GM19463 (cell line): Measurements from ENCODE around the gene ASMT.
"Not testable (repeated sequence)": the region's sequence is repeated elsewhere in the genome, so short reads cannot be mapped to it uniquely, and the experiment has no call there.

Source experiments
- ATAC-seq: cut with Tn5 transposase; IDR thresholded peaks from one replicate; pipeline ENCODE4 v1.9.1; 2021; ENCODE audit warnings: mild to moderate bottlenecking, moderate library complexity; ENCODE audit not compliant: unreplicated experiment

ASMT gene, protein sequence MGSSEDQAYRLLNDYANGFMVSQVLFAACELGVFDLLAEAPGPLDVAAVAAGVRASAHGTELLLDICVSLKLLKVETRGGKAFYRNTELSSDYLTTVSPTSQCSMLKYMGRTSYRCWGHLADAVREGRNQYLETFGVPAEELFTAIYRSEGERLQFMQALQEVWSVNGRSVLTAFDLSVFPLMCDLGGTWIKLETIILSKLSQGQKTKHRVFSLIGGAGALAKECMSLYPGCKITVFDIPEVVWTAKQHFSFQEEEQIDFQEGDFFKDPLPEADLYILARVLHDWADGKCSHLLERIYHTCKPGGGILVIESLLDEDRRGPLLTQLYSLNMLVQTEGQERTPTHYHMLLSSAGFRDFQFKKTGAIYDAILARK

DNA sequence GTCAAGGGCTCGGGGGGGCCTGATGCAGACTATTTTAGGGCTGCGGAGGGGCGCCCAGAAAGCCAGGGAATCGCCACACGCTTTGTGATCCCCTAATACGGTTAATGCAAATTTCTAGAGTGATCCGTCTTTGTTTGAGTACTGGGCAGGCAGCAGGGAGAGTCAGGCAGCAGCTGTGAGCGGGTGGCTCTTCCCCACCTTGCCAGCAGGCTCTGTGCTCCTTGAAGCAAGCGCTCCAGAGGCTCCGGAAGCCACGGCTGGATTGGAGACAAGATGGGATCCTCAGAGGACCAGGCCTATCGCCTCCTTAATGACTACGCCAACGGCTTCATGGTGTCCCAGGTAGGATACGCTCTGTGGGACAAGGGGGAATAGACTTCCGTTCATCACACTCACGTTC, at the start of gene ASMT:
TSS of gene ASMT (plus strand) at position 133 of the 400 bp plus-strand sequence. CDS start at position 274, 141 bp downstream.
- no peak for ATAC-seq

DNA sequence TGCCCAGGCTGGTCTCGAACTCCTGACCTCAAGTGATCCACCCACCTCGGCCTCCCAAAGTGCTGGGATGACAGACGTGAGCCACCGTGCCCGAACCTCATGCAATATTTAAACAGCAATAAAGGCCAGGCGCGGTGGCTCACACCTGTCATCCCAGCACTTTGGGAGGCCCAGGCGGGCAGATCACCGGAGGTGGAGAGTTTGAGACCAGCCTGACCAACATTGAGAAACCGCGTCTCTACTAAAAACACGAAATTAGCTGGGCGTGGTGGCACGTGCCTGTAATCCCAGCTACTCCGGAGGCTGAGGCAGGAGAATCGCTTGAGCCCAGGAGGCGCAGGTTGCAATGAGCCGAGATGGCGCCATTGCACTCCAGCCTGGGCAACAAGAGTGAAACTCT, 40.7 kb upstream of the ASMT start:
- not testable (repeated sequence) for ATAC-seq

DNA sequence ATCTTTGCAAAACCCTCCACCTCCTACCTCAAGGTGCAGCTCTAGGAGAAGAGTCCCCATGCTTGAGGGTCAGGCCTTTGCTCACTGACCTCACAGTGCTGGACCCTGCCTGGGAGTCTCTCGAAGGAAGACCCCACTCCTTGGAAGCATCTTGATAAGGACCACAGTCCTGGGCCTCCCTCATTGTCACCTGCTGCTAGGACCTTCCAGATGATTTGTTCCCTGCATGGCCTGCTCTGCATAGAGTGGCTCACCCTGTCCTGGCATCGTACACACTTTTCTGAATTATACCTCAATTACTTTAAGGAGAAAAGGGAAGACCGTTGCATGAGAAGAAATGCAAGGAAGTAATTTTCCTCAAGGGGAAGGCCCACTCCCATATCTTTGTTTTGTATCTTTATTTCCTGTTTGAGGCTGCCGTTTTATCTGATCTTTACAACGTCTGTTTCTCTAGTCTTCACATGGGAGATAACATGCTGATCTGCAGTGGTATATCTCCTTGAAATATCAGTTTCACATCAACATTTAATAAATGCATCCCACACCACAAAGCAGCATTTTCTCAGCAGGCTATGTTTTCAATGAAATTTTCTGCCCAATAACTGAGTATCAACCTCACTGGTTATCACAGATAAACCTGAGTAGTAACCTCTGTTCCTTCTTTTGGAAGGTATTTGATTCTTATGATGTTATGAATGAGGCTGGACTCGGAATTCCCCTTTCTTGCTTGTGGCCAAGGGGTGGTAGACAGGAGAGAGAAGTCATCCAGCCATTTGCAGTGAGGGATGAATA, 38.5 kb upstream of the ASMT start:
- ATAC-seq = no peak

DNA sequence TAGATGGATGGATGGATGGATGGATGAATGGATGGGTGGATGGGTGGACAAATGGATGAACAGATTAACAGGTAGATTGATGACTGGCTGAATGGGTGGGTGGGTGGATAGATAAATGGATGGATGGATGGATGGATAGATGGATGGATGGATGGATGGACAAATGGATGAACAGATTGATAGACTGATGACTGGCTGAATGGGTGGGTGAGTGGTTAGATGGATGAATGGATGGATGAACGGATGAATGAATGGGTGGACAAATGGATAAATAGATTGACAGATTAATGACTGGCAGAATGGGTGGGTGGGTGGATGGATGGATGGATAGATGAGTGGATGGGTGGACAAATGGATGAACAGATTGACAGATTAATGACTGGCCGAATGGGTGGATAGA, 37.0 kb upstream of the ASMT start:
- no peak for ATAC-seq

DNA sequence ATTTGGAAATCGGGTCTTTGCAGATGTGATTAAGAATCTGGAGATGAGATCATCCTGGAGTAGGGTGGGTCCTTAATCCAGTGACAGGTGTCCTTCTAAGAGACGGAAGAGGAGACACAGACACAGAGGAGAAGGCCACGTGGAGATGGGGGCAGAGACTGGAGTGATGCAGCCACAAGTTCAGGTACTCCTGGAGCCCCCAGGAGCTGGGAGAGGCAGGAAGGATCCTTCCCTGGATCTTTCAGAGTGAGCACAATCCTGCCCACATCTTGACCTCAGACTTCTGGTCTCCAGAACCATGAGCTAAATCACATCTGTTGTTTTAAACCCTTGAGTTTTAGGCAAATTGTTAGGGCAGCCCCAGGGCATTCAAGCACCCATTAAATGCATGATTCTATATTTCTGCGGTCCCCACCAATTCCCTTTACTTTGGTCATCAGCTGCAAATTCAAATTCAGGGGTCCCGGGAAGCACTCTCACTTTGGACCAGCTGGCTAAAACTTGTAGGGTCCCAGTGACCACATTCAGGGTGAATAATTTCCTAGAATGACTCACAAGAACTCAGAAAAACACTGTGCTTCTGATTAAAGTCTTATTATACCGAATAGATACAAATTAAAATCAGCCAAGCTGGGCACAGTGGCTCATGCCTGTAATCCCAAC, 36.2 kb upstream of the ASMT start:
- no peak for ATAC-seq

DNA sequence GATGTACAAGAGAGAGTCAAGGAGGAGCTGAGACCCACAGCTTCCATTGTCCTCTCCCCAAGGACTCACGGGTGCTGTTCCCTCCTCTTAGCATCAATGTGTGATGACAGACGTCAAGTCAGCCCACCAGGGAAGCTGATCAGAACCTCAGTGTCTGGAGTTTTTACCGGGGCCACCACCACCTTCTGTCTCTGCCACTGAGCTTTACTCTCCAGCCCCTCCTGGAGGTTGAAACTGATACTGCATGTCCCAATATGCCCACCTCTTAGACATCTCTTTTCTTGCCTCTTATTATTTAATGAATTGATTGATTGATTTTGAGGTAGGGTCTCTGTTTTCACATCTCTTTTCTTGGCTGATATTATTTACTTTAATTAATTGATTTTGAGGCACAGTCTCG, 33.7 kb upstream of the ASMT start:
- no peak for ATAC-seq

DNA sequence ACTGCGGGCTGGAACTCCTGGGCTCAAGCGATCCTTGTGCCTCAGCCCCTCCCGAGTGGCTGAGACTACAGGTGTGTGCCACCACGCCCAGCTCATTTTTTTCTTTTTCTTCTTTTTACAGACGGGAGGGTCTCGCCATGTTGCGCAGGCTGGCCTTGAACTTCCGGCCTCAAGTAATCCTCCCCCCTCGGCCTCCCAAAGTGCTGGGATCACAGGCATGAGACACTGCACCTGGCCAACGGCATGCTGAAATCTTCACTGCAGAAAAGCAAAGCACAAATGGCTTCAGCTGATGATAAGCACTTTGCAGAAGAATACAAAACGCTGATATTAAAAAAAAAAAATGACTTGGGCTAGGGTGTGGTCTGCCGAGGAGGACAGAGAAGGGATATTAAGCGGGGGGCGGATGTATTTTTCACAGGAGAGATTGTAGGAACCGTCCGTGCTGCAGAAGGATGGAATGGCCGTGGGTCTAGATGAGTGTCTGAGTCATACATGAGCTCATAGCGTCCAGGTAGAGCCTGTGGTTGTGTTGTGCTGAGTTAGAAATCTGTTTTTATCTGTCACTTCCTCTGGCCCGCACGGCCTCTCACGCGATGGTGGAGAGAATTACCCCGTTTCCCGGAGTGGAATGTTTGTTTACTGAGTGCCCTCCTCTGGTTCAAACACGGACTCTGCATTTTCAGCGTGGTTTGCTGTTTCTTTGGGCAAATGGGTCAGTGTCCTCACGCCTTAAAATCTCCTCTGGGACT, 32.0 kb upstream of the ASMT start:
- peak; percentile 81 for ATAC-seq

DNA sequence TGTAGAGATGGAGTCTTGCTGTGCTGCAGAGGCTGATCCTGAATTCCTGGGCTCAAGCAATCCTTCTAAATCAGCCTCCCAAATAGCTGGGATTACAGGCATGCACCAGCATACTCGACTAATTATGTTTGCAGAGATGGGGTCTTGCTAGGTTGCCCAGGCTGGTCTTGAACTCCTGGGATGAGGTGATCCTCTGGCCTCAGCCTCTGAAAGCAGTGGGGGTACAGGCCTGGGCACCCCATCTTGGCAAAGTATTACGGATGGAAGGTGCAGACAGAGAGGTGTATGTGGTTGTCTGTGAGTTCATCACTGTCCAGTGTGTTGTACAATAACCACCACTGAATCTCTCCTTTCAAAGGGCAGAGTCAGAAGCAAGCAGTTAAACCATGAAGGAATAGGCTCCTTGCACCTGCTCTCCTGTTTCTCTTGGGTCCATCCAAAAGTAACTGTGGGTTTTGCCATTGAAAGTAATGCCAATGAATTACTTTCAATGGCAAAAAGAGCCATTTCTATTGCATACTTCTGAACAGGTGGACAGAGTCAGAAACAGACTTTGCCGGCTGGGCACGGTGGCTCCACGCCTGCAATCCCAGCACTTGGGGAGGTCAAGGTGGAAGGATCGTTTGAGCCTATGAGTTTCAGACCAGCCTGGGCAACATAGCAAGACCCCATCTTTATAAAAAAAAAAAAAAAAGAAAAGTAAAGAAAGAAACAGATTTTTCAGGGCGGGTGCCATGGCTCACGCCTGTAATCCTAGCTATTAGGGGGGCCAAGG, 30.4 kb upstream of the ASMT start:
- no peak for ATAC-seq

DNA sequence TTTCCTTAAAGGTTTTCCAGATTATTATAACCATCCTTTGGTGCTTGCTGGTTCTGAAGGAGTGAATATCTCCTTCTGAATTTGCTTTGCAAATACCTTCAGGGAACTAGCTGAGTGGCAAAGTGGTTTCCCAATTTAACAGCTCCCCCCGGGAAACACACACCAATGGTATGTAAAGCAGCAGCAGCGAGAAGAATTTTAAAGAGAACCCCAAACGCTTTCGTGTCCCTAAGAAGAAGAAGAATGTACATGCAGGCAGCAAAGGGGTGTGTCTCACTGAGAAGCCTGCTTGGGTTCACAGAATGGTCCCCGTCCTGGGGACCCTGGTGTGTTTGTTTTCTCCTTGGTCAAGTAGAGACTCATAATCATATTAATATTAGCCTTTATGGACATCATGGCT, 27.7 kb upstream of the ASMT start:
- no peak for ATAC-seq

DNA sequence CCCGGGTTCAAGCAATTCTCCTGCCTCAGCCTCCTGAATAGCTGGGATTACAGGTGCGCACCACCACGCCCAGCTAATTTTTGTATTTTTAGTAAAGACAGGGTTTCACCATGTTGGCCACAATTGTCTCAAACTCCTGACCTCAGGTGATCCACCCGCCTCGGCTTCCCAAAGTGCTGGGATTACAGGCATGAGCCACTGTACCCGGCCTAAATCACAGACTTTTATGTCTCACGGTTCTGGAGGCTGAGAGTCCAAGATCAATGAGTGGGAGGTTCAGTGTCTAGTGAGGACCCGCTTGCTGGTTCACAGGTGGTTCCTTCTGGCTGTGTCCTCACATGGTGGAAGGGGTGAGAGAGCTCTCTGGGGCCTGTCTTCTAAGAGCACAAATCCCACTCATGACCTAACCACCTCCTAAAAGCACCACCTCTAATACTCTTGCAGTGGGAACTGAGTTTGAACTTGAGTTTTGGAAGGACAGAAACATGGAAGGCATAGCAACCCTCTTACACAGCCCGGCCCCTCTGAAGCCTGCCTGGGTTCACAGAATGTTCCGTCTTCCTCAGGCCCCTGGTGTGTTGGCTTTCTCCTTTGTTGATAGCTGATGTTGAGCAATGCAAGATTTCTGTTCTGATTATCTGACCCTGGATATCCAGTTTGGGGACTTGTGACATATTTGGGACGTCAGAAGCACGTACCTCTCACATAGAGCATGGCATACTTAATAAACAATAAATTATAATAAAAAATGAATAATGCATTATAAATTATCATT, 25.3 kb upstream of the ASMT start:
- ATAC-seq = no peak

DNA sequence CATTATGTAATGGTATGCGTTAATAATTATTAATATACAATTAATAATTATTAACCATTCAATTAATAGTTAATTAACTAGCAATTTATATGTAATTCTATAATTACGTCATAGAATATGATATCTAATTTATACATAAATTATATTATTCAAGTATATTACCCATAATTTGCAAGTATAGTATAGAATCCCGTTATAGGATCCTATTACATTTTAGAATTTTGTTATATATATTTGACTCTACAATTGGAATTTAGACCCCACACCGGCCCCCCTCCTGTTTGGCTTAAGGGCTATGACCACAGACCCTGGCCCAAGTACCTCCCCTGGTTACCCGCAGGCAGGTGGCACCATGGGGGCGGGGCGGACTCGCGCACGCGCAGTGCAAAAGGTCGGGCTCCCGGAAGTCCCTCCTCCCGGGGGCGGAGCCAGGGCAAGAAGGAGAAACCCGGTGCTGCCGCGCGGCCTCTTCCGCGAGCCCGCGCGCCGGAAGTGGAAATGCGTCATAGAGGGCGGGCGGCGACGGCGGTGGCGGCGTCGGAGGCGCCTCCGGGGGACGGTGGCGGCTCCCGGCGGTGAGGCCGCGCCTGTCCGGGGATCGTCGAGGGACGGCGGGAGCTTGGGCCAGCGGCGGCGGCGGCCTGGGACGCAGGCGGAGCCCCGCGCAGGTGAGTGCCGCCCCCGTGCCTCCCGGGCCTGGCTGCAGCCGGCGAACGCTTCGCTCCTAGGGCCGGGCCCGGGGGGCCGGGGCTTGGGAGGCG, 23.6 kb upstream of the ASMT start, which contains the start of gene AKAP17A:
TSS of gene AKAP17A (plus strand) at position 503 of the 761 bp plus-strand sequence. CDS start 1,859 bp downstream, outside the sequence.
- peak; percentile 87 for ATAC-seq

DNA sequence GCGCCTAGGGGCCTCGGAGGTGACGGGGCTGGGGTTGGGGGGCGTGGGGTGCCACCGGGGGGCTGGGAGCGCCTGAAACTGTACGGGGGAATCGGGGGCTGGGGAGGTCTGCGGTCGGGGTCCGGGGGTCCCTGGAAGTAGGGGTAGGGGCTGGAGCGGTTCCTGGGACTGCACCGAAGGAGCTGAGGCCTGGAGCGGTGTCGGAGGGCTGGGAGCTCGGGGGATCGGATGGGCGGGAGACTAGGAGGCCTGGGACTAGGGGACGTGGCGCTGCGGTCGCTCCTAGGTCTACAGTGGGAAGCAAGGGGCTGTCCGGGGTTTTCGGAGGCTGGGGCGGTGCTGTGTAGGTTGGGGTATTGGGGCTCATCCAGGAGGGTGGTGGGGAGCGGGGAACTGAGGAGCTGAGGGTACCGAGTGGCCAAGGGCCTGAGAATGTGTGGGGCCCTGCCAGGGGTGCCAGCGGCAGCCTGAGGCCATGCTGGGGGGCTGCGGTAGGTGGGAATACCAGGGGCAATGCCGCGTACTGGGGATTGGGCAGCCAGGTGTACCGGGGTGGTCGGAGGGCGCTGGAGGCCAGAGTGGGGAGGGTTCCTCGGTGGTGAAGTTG, 22.9 kb upstream of the ASMT start:
- no peak for ATAC-seq

DNA sequence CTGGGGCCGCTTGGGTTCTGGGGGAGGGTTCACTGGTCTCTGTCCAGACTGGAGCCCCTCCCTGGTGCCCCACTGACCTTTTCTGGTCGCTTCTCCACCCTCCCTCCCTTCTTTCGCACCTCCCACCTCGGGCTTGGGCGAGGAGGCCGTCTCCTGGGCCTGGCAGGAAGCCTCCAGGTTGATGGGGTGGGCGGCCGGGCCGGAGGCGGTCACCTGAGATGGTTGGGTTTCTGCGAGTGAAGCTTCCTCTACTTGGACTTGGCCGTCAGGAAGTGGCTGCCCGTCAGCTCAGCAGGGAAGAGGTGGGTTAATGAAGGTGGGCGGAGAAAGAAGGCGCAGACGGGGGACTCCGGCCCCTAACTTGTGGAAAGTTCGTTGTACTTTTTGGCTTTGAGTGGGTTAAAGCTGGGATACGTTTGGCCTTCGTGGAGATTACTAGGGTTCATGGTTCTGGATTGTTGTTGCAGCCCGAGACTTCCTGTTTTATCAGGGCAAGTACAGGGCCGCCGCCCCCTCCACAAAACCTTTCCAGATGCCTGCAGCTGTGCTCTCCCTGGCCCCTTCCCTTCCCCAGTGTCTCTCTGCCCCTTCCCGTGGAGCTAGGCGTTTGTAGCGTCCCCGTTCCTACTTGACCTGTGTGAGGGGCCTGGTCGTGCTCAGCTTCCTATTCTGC, 22.3 kb upstream of the ASMT start:
- ATAC-seq = peak; percentile 36

DNA sequence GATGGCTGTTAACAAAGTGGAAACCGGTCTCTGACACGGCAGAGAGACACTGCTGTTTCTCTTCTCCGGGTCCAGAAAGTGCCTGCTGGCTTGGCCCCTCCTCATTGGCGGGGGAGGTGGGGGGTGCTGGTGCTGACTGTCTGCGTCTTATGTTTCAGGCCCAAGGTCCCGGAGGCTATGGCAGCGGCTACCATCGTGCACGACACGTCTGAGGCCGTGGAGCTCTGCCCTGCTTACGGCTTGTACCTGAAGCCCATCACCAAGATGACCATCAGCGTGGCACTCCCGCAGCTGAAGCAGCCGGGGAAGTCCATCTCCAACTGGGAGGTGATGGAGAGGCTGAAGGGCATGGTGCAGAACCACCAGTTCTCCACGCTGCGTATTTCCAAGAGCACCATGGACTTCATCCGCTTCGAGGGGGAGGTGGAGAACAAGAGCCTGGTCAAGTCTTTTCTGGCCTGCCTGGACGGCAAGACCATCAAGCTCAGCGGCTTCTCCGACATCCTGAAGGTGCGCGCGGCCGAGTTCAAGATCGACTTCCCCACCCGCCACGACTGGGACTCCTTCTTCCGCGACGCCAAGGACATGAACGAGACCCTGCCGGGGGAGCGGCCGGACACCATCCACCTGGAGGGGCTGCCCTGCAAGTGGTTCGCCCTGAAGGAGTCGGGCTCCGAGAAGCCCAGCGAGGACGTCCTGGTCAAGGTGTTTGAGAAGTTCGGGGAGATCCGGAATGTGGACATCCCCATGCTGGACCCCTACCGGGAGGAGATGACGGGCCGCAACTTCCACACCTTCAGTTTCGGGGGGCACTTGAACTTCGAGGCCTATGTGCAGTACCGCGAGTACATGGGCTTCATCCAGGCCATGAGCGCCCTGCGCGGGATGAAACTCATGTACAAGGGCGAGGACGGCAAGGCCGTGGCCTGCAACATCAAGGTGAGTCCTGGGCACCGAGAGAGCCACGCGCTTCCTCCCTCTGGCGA, 21.3 kb upstream of the ASMT start:
- ATAC-seq = no peak

DNA sequence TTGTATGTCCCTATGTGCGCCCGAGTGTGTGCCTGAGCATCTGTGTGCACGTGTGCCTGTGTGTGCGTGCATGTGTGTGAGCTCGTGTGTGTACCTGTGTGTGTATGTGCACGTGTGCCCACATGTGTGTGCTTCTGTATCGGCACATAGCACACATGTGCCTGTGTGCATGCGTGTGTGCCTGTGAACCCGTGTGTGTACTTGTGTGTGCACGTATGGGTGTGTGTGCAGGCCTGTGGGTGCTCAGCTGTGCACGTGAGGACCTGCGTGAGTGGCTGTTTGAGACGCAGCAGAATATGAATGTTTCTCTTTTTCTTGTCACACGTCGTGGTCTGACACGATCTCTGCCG, 19.2 kb upstream of the ASMT start:
- ATAC-seq = no peak

DNA sequence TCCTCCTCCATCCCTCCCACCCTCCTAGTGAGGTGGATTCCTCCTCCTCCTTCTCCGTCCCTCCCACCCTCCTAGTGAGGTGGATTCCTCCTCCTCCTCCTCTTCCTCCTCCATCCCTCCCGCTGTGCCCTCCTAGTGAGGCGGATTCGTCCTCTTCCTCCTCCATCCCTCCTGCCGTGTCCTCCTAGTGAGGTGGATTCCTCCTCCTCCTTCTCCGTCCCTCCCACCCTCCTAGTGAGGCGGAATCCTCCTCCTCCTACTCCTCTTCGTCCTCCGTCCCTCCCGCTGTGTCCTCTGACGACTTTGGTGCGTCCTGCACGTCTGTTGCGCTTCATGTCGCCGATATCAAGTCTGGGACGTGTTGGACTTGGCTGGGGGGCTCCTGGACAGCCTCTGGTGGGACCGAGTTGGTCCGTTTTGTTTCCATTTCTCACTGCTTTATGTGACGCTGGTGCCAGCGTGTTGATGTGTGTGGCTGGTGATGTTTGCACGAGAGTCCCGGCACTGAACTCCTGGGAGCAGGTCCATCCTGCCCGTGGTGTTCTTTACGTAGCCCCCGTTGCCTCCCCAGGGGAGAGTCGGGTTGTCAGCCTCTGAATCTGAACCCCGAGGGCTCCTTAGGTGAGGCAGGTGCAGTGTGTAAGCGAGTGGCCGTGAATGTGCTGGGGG, 18.0 kb upstream of the ASMT start:
- ATAC-seq = no peak
